Activated CD4-positive, alpha-beta T cell treated with anti-CD3 and anti-CD28 coated beads, Interleukin-2, Interleukin-6, amounts not matched to agents 100 ng/mL and 50 ng/mL, durations not matched to agents 16 hours and 8 hours (primary cell): ENCODE results near the gene SLC9A3.
"Not testable (repeated sequence)": the region's sequence is repeated elsewhere in the genome, so short reads cannot be mapped to it uniquely, and the experiment has no call there.

Source experiments
- DNase-seq: peaks from one replicate; pipeline ENCODE4 v3.0.0-alpha.2; 2020

SLC9A3 gene

GRCh38 chr5:524234-524972, at the start of gene SLC9A3:
SLC9A3 (minus strand) TSS chr5:524449.
- no peak for DNase-seq

DNA sequence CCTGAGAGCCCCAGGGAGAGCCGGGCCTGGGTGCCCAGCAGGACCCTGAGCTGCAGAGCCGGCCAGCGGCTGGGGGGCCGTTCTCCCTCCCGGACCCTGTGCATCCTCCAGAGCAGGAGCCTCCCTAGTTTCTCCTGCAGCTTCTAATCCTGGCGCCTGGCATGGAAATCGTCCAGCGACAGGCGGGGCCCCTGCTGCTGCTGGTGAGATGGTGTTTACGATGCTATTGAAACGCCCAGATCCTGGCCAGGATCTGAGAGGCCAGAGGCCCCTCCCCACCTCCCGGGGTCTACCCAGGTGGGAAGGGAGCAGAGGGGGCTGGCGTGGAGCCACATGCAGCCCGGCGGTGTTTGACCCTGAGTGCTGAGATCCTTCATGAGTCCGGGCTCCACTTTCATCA, 49.7 kb upstream of the SLC9A3 start:
- no peak for DNase-seq

GRCh38 chr5:573206-573605, 49.0 kb upstream of the SLC9A3 start:
- DNase-seq: no peak

DNA sequence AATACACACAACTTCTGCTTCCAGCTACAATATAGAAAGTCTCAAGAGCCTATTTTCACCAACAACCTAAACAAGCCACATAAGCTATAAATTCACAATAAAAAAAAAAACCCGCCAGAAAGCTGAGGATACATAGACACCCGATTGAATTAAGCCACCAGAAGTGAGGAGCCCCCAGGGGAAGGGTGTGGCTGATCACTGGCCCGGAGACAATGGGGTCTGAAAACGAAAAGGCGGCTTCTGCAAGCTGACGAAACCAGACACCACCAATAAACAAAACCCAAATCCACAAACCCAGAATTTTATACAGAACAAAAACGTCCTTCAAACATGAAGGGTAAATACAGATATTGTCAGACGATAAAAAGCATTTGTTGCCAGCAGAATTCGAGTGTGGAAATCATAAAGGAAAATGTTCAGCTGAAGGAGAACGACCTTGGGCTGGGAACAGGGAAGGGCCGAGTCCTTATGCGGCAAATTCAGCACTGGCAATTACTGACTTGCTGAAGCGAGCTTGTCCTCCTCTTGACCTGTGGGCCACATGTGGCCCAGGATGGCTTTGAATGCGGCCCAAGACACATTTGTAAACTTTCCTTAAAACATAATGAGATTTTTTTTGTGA, 48.3 kb upstream of the SLC9A3 start:
- no peak for DNase-seq

GRCh38 chr5:571791-572190, 47.5 kb upstream of the SLC9A3 start:
- no peak for DNase-seq

DNA sequence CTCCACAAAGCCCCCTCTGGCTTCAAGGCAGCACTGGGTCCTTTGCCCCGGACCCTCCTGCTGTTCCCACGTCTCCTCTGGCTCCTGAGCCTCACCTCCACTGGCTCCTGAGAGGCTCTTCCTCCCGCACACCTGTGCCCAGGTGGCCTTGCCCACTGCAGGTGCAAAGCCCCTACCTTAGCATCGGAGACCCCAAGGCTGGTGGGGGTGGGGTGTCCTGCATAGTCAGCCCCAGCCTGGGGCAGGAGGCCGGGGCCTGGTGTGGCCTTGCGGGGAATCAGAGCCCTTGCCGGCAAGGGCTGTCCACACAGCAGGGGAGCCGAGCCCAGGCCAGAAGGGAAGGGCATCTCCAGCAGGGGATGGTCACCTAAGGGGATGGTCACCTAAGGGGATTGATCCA, 46.6 kb upstream of the SLC9A3 start:
- no peak for DNase-seq

DNA sequence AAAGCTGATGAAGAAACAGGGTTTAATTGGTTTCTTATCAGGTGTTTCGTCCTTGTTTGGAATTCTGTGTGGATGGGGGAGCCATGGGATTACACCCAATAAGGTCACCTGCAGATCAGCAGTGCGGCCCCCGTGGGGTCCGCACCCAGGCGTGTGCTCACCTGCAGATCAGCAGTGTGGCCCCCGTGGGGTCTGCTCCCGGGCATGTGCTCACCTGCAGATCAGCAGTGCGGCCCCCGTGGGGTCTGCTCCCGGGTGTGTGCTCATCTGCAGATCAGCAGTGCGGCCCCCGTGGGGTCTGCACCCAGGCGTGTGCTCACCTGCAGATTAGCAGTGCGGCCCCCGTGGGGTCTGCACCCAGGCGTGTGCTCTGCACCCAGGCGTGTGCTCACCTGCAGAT, 46.2 kb upstream of the SLC9A3 start:
- DNase-seq: no peak

DNA sequence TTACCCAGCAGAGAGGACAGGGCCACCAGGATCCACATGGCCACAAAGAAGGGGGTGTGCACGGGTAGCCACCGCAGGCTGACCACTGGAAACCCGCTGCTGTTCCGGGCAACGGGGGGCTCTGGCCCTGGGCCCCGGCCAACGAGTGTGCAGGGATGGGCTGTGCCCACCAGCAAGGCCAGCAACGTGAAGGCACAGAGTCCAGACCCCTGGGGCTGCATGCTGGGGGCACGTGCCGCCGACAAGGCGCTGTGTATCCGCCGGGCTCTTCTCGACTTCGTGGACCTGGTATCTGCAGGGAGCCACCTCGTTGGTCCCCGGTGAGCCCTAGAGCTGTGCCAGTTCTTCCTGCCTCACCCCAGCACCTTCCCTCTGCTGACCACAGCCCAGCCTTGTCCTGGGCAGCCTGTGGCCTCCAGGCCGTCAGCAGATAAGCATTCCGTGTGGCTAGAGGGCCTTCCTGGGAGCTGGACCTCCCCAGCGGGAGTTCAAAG, 45.7 kb upstream of the SLC9A3 start:
- no peak for DNase-seq

- no peak for DNase-seq
These were observed 45.2 kb upstream of the SLC9A3 start for GRCh38 chr5:569358-569867.

- DNase-seq: no peak
These were observed 44.6 kb upstream of the SLC9A3 start for GRCh38 chr5:568809-569208.

- no peak for DNase-seq
These were observed 44.0 kb upstream of the SLC9A3 start for GRCh38 chr5:568061-568781.

- DNase-seq: no peak
These were observed 43.4 kb upstream of the SLC9A3 start for GRCh38 chr5:567664-568060.

GRCh38 chr5:566636-567309, 42.5 kb upstream of the SLC9A3 start:
- no peak for DNase-seq

- no peak for DNase-seq
These were observed 41.7 kb upstream of the SLC9A3 start for GRCh38 chr5:565782-566440.

- no peak for DNase-seq
These were observed 37.2 kb upstream of the SLC9A3 start for GRCh38 chr5:561408-561807.

DNA sequence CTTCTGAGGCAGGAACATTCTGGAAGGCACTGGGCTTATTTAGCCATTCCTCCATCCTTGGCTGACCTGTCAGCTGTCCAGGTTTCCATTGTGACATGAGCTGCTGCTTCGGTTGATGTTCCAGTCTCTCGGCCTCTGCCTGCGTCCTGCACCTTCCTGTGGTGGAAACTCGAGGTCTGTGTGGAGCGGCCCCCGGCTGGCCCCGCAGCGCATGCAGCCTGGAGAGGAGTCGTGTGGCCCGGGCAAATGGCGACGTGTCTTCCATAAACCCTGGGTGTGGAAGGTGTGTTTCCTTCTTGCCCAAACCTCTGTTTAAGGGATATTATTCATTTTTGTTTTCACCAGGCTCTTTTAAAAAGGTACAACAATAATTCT, 36.5 kb upstream of the SLC9A3 start:
- DNase-seq: no peak

DNA sequence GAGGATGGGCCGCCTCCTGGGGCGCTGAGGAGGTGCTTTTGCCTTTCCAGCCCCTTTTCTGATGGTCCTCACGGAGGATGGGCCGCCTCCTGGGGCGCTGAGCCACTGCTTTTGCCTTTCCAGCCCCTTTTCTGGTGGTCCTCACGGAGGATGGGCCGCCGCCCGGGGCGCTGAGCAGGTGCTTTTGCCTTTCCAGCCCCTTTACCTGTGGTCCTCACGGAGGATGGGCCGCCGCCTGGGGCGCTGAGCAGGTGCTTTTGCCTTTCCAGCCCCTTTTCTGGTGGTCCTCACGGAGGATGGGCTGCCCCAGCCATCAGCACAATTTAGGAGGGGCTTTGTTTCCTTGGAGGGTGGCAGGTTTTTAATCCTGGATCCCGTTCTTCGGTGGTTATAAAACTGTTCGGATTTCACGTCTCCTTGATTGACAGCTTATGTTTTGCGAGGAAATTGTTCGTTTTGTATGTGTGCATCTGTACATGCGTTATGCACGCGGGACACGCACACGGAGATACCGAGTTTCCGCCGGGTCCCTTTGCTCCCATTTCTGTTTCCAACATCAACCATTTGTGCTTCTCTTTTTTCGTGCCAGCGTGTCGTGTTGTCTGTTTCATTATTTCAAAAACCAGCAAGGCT, 34.7 kb upstream of the SLC9A3 start:
- DNase-seq: no peak

GRCh38 chr5:558326-558725, 34.1 kb upstream of the SLC9A3 start:
- no peak for DNase-seq

DNA sequence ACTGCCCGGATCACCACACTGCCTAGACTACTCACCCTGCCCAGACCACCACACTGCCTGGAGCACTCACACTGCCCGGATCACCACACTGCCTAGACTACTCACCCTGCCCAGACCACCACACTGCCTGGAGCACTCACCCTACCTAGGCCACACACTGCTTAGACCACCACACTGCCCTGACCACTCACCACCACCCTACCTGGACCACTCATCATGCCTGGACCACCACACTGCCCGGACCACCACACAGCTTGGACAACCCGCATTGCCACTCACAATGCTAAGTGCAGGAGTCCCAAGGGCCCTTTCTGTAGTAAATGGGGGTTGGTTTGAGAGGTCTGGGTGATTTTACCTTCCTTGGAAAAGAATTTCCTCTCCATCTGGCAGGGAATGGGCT, 33.7 kb upstream of the SLC9A3 start:
- not testable (repeated sequence) for DNase-seq

- DNase-seq: no peak
These were observed 32.7 kb upstream of the SLC9A3 start for GRCh38 chr5:556909-557441.

GRCh38 chr5:555058-555623, 30.9 kb upstream of the SLC9A3 start:
- no peak for DNase-seq
